Activated CD4-positive, CD25-positive, alpha-beta regulatory T cell treated with anti-CD3 and anti-CD28 coated beads, Interleukin-2, amount 50 U/mL, for 24 hours (primary cell): Measurements from ENCODE around the gene DUSP2.
"Not testable (repeated sequence)": the region's sequence is repeated elsewhere in the genome, so short reads cannot be mapped to it uniquely, and the experiment has no call there.

Experiments used
- ATAC-seq, 2 donors: fragments of 150-1000 bp; cut with Tn5 transposase; one replicate each; pipeline ENCODE4 v1.10.0; 2021; ENCODE audit warnings: mild to moderate bottlenecking in 1 of 2, moderate library complexity in 1 of 2

DUSP2 gene

DNA sequence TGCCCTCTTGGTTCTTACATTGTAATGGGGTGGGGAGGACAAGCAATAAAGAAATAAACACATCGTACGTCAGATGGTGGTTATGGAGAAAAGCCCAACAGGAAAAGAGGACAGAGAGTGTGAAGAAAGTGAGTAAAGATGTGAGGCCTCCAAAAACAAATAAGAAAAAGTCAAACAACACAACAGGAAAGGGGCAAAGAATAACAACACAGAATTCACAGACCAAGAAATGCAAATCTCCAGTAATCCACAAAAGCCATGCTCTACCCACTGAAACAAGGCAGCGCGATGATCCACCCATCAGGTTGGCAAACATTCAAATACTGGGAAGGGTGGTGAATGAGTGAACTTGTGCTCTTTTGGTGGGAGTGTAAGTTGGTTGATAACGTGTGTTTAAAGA, 16.7 kb upstream of the DUSP2 start:
- no peak for ATAC-seq

DNA sequence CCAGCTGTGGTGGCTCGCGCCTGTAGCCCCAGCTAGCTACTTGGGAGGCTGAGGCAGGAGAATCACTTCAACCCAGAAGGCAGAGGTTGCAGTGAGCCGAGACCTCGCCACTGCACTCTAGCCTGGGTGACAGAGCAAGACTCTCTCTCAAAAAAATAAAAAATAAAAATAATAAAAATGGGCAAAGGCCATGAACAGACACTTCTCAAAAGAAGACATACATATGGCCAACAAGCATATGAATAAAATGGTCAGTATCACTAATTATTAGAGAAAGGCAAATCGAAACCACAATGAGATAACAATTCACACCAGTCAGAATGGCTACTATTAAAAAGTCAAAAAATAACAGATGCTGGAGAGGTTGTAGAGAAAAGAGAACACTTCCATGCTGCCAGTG, 15.1 kb upstream of the DUSP2 start:
- ATAC-seq: not testable (repeated sequence)

DNA sequence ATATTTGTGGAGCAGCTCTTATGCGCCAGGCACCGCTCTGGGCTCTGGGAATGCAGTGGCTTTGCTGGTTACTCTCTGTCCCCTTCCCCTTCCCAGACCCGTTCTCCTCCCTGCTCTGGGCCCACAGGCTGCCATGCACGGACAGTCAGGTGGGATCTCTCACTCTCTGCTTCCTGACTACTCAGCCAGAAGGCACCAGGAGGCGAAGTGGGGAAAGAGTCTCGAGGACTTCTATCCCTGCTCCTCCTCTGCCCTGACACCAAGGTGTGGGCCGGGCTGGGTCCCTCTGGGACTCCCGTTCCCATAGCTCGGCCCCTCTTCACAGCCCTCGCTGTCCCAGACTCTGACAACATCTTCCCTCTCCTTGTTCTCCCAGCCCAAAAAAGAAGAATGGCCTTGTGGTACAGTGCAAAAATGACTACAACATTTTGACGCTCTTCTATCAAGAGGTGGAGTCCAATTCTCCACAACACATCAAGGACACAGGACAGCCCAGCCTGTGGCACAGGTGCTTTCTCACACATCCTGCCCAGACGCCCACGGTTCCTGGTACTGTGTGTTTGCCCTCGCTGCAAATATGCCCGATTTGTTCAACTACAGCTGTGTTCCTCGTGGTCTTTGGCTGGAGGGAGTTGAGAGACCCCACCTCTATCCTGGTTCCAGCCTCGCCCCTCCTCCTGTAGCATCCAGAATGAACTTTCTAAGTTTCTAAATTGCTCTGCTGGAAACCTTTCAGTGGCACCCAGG, 14.0 kb upstream of the DUSP2 start:
- ATAC-seq: no peak

DNA sequence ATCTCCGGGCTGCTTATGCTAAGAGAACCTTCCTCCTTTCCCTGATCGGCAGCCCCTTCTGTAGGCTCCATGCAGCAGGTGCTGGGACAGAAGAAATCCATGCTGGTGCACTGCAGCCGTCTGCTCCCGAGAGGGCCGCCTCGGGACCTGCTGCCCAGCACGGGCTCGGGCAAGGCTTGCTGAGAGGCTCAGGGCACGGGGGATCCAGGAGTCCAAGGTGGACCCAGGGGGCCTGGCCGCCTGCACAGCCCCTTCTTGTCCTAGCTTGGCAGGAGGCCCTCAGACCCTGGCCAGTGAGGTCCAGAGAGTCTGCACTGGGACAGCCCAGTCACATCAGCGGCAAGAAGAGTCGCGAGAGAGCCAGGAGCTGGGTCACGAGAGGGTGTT, 13.3 kb upstream of the DUSP2 start:
- no peak for ATAC-seq

DNA sequence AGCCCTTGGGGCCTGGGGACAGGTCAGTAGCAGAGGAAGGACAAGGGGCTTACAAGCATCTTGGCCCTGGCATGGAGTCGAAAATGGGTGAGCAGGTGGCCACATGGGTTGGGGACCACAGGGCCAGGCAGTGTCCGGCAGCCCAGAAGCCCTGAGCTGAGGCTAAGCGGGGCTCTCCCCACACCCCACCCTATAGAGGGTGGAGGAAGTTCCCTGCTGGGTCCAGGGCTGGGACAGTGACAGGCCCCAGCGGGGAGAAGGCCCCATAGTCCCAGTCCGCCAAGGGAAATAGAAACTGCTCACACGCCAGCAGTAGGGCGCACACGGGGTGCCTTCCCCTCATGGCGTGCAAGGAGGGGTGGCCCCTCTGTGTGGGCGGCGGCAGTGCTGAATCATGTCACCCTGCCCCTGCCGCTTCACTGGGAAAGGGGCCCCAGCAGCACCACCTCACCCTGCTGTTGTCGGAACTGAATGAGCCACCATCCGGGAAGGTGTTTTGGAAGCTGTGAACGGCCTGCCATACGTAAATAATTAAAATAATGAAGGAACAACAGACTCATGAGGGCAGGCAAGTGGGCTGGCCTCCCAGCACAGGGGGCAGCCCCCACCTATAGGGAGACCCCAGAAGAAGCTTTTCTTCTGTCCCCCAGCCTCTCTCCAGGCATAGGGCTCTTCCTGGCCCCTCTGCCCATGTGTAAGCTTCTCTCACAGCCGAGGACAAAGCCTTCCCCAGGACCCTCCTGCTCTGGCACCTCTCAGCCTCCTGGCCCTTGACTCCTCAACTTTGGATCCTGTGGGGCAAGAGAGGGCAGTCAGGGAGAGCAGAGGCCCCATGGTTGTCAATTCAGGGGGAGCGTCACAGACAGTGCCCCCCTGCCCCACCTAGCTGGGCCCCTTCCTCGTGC, 12.7 kb upstream of the DUSP2 start:
- ATAC-seq: peak; percentile 84 to 86

DNA sequence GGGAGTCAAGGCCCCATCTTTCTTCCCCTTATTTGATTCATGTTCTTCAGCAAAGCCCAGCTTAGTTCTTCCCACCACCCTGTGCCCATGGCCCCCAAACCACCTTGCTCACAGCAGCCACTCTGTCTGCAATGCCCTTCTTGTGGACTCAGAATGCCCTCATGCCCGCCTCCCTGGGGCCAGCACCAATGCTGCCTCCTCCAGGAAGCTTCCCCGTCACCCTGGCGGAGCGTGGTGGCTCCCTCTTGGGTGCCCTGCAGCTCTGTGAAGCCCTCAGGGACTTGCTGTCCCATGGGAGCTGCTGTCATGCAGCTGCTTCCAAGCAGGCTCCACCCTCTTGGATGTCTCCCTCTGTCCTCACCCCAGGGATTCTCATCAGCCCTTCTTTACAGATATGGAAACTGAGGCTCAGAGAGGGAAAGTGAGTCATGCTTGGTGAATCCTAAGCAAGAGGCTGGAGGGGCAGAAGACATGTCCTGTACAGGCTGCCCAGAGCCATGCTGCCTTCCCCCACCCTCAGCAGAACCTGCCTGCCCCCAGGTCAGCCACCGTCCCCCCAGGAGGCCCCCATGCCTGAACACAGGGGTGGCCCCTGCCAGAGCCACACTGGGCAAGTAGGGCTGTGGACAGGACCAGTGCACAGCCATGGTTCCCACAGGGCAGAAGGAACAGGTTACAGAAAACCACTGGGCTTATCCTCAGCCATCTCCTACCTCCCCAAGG, 11.8 kb upstream of the DUSP2 start:
- peak; percentile 0 to 2 for ATAC-seq

DNA sequence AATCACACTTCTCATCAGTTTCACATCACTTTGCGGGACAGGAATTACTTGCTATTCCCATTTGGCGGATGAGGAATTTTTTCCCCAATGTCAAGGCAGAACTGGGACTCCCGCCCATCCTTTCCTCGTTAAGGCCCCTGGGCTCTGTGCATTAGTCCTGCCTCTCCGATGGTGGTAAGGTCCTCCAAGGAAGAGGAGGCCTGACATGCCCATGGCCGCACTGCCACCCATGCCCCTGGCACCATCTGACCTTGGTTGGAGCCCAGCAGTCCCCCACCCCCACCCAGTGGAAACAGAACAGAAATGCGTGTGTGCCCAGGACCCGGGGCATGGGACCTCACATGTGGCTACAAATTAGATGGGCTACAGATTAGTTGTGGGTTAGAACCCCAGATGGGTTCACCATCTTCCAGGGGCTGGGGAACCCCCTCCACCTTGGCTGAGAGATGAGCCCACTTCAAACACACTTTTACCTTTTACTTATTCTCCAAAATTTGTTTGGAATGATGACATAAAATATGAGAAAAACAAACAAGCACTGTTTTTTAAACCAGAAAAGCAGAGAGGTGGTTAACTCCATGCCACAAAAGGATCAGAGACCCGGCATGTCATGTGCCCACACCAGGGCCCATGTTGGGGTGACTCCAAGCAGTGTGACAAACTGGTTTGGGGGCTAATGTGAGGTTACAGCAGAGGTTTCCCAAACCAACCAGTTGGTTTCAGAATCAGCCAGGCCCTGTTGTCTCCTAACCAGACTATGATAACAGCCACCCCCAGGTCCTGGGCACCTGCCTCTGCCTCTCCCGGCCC, 11.0 kb upstream of the DUSP2 start:
- peak; percentile 46 to 48 for ATAC-seq

DNA sequence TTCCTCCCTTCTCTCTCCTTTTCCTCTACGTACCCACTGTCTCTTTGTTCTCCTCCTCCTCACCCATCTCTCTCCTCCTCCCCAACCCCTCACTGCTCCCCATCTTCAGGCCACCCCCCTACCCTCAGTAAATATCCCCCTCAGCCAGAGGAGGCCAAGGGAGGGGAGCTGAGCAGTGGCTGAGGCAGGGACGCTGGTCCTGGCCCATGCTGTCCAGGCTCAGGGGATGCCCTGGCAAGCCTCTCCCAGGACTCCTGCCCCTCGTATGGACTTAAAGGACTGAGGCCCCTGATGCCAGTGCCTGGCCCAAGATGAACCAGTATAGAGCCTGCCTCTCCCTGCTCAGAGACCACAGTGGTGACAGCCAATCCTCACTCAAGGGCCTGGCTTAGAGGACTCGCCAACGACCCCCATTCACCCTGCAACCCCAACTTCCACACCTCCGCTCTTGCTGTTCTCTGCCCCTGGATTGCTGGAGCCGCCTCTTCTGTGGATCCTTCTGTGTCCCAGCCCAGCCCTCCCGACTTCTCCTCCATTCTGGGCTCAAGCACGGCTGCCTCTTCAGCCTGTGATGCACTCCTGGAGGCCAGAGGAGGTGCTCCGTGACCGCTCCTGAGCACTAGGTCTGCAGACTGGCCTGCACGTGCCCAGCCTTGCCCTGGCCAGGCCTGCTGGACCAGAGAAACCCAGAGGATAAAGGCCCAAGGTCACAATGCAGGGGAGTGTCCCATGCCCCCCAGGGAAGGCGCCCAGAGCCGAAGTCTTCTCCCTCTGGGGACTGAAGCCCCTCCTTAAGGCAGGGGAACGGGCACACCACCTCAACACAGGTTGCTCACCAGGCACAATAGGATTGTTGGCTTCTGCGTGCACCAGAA, 9.5 kb upstream of the DUSP2 start:
- no peak for ATAC-seq

DNA sequence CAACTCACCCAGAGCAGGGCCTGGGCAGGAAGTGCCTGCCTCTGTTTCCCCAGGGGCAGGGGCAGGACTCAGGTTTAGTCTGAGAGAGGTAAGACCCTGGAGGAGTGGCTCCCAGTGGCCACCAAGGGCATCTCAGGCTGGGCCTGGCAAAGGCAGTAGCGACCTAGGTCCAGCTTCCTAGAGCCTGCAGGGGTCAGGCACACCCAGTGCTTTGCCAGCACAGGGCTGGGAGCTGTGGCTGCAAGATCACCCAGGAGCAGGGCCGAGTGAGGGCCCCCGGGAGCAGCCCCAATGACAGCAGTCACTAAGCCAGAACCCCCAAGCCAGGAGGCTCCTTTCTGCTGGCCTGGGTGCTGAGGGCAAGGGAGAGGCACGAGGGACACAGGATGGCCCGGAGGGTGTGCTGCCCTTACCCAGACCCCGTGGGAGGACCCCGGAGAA, 8.8 kb upstream of the DUSP2 start:
- ATAC-seq: no peak

DNA sequence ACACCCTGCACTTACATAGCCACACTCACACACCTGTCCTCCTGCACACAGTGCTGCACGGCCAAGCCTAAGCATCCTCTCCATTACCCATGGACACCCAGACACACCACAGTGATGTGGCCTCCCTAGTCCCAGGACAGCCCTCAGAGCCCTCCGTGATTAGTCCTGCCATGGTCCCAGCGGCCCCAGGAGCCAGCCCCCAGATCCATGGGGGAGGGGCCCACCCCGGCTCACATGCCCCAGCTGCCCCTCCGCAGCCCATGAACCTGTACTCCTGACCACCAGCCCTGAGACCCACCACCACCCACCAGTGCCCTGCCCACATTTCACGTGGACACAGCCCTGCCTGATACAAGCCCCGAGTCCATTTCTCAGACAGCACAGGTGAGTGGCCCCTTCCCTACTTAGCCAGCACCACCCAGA, 8.1 kb upstream of the DUSP2 start:
- ATAC-seq: no peak

DNA sequence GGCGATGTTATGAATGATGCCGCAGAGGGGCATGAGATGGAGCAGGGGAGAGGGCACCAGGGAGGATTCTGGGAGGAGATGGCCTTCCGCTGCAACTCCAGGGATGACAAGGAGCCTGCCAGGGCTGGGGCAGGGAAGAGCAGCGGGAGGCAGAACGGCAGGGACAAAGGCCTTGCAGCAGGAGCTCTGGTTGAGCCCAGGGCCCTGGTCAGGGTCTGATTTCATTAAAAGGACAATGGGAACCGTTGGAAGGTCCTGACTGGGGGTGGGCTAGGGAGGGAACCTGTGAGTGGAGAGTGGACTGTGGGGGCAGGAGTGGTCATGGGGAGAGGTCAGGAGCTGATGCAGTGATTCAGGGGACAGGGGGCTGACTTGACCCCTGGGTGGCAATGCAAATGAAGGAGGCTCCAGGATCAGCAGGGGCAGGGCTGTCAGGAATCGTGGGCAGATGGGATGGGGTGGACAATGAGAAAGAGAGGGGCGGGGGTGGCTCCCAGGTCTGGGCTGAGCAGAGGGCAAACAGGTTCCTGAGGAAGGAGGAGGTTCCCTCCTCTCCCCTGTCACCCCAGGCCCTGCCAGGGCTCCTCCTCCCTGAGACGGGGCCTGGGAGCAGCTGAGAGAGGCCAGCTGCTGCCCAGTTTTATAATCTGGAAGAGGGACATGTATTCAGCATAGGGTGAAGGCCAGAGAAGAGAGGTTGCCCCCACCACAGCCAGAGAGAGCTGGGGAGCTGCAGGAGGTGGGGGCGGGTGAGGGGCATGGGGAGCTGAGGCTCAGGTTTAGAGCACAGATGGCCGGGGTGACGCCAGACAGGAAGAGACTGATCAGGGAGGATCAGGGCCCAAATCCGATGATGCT, 7.3 kb upstream of the DUSP2 start:
- no peak for ATAC-seq

DNA sequence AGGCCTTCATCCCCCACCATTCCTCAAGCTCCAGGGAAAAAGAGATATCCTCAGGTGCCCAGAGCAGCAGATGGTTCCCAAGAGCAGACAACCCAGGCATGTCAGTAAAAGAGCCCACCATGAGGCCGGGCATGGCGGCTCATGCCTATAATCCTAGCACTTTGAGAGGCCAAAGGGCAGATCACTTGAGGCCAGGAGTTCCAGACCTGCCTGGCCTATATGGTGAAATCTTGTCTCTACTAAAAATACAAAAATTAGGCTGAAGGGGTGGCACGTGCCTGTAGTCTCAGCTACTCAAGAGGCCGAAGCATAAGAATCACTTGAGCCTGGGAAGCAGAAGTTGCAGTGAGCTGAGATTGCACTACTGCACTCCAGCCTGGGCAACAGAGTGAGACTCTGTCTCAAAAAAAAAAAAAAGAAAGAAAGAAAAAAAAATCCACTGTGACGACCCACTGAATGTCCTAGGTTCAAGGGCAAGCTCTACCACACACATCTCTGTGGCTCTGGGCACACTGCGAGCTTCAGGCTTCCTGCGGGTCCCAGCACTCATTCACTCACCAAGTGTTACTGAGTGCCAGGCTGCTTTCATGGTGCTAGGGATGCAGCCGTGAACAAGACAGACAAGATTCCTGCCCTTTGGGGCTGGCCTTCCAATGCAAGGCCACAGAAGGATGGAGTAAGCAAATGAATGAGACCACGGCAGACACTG, 6.5 kb upstream of the DUSP2 start:
- ATAC-seq: no peak

DNA sequence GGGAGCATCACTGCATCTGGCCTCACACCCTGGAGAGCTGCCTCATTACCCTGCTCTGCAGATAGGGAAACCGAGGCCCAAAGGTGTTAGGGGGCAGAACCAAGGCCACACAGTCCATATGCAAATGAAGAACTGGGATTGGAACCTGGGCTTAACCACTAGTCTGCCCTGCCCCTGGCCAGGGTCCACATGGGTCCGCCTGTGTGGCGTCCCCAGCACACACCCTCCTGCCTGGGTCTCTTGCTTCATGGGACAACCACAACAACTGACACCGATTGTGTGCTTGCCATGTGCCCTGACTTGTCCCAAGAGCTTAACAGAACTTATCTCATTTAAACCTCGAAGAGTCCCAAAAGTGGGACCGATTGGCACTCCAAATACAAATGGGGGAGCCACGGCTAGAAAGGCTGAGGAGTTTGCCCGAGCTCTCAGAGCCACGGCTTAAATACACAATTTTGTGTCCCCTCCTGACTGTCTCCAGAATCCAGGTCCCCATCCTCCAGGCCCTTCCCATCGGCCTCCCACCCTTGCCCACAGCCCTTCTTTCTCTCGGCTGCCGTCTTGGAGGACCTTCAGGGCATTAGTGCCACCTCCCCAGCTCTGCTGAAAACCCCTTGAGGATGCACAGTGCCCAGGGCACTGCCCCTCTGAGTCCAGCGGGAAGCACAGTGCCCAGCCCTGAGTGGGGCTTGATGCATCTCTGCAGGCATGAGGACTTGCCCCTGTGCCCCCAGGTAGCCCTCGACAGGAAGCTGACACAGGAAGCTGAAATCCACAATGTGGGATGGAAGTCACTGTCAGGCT, 5.8 kb upstream of the DUSP2 start:
- no peak for ATAC-seq

DNA sequence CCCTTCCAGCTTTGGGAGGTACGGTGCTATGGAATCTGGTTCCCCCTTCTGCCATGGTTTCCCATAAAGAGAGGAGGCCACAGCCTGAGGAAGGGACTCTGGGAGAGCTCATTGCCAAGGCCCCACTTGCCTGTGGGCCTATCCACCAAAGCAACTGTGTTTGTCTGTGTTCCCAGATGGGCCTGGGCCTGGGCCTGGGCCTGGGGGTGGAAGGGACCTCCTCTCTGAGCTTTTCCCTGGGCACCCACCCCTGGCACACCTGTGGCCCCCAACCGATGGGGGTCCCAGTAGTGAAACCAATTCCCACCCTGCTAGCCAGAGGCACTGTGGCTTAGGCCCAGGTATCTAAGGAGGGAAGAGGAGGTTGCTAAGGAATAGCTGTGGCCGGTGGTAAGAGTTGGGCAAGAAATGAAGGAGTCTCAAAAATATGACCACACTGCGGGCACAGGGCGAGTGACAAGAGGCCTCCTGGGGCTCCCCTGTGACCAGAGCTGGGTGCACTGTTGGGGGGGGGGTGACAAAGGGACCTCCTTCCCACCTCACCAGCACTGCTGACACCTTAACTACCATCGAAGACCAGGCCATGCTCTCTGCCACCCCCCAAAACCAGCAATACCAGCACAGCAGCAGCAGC, 4.9 kb upstream of the DUSP2 start:
- ATAC-seq: no peak

DNA sequence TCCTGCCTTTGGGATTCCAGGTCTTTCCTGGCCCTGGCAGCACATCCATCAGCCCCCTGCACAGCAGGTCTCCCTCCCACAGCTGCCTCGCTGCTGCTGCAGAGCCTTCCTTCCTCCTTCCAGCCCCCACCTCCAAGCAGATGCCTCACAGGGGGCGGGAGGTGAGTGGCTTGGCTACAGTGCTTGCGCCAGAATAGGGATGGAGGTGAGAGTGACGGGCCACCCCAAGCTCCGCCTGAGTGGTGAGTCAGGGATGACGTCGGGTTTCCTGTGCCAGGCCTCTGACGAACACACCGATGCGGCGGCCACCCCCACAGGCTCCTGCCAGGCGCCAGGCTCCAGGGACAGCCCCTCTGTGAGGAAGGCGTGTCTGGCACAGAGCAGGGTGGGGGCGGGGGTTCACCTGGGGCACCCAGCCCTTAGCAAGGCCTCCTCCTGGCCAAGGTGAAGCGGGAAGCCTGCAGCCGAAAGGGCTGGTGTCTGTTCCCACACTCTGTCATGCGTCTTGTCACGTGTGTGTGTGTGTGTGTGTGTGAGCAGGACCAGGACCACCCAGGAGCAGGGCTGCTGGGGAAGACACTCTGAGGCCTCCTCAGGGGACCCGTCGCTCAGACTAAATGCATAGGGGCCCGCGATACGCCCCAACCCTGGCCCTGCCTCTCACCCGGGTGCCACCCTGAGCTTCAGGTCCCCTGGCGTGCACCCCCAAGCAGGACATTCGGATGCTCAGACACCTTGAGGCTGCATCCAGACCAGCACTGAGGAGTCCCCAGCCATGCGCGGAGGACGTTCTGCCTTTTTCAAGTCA, 3.4 kb upstream of the DUSP2 start:
- peak; percentile 71 for ATAC-seq

DNA sequence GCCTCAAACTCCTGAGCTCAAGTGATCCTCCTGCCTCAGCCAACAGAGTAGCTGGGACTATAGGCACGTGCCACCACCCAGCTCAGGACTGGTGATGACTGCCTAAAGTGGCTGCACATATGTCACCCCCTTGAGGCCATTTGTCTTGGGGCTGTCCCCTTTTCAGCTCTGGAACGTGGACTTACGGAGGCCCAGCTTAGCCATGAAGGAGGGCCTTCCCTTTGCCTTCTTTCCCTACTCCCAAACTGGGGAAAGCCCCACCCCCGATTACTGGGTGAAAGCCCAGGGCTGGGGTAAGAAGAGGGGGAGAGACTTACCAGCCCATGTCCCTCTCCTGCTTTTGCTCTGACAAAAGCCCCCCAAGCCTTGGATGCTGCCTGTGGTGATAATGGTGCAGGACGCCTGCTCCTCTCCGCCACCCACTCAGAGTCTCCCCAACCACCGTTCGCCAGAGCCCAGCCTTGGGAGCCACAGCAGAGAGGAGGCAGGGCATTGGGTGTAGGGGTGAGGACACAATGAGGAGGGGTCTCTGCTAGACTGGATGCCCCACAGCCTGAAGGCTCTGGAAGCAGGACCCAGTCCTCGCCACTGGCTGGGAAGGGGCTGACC, 2.5 kb upstream of the DUSP2 start:
- no peak for ATAC-seq
